Loucy (cell line): Measurements from ENCODE around the gene ACSF3.

Source experiments
- H2AFZ ChIP-seq: fragments of 200-600 bp; sonication (generic); 2 replicates; pipeline ENCODE4 v1.6.0; 2016; ENCODE audit warnings: antibody characterized with exemption, mild to moderate bottlenecking, low read length, moderate library complexity
- H3F3A ChIP-seq: fragments of 200-600 bp; 2 replicates; pipeline ENCODE4 v1.6.0; 2016; ENCODE audit warnings: antibody characterized with exemption, low read depth, mild to moderate bottlenecking
- H3K27me3 ChIP-seq: fragments of 200-600 bp; sonication (generic); 2 replicates; pipeline ENCODE4 v1.6.1; 2014; ENCODE audit warnings: low read length, mild to moderate bottlenecking; ENCODE audit not compliant: insufficient read depth, poor library complexity, severe bottlenecking
- H3K36me3 ChIP-seq: fragments of 200-600 bp; sonication (generic); 2 replicates; pipeline ENCODE4 v1.6.1; 2016; ENCODE audit warnings: low read length; ENCODE audit not compliant: insufficient read depth
- H3K4me1 ChIP-seq: fragments of 200-600 bp; sonication (generic); 2 replicates; pipeline ENCODE4 v1.5.1; 2014; ENCODE audit warnings: low read length, mild to moderate bottlenecking; ENCODE audit not compliant: insufficient read depth, poor library complexity, severe bottlenecking
- H3K4me2 ChIP-seq: fragments of 200-600 bp; sonication (generic); 2 replicates; pipeline ENCODE4 v1.6.0; 2014; ENCODE audit warnings: antibody characterized with exemption, low read length, low read depth, mild to moderate bottlenecking; ENCODE audit not compliant: poor library complexity, severe bottlenecking
- H3K4me3 ChIP-seq: fragments of 200-600 bp; sonication (generic); 2 replicates; pipeline ENCODE4 v1.5.1; 2014; ENCODE audit warnings: low read length, mild to moderate bottlenecking, mixed read lengths; ENCODE audit not compliant: poor library complexity, severe bottlenecking
- H3K79me2 ChIP-seq: fragments of 200-600 bp; sonication (generic); 2 replicates; pipeline ENCODE4 v1.6.1; 2014; ENCODE audit warnings: low read length; ENCODE audit not compliant: insufficient read depth
- H3K9ac ChIP-seq: fragments of 200-600 bp; sonication (generic); 2 replicates; pipeline ENCODE4 v1.6.0; 2014; ENCODE audit warnings: mild to moderate bottlenecking, low read depth, low read length, moderate library complexity; ENCODE audit not compliant: poor library complexity, severe bottlenecking
- H3K9me2 ChIP-seq: fragments of 200-600 bp; sonication (generic); replicated peaks from 2 replicates; pipeline ENCODE4 v1.6.1; 2016; ENCODE audit warnings: low read depth, low read length, mixed read lengths
- H3K9me3 ChIP-seq: fragments of 200-600 bp; sonication (generic); 2 replicates; pipeline ENCODE4 v1.6.1; 2014; ENCODE audit warnings: mild to moderate bottlenecking, antibody characterized with exemption, low read length, low read depth; ENCODE audit not compliant: insufficient read depth
- H4K20me1 ChIP-seq: fragments of 200-600 bp; sonication (generic); 2 replicates; pipeline ENCODE4 v1.6.0; 2014; ENCODE audit warnings: antibody characterized with exemption, low read length, mild to moderate bottlenecking; ENCODE audit not compliant: insufficient read depth, poor library complexity, severe bottlenecking
- CTCF ChIP-seq: fragments of 200-600 bp; sonication (generic); conservative IDR thresholded peaks from 2 replicates; pipeline ENCODE4 v1.5.1; 2014; ENCODE audit warnings: mild to moderate bottlenecking, antibody characterized with exemption, low read length
- EZH2phosphoT487 ChIP-seq: fragments of 200-600 bp; IDR thresholded peaks from 2 replicates; pipeline ENCODE4 v1.6.1; 2018; ENCODE audit warnings: antibody characterized with exemption, mild to moderate bottlenecking, moderate library complexity, borderline replicate concordance

ACSF3 gene

DNA sequence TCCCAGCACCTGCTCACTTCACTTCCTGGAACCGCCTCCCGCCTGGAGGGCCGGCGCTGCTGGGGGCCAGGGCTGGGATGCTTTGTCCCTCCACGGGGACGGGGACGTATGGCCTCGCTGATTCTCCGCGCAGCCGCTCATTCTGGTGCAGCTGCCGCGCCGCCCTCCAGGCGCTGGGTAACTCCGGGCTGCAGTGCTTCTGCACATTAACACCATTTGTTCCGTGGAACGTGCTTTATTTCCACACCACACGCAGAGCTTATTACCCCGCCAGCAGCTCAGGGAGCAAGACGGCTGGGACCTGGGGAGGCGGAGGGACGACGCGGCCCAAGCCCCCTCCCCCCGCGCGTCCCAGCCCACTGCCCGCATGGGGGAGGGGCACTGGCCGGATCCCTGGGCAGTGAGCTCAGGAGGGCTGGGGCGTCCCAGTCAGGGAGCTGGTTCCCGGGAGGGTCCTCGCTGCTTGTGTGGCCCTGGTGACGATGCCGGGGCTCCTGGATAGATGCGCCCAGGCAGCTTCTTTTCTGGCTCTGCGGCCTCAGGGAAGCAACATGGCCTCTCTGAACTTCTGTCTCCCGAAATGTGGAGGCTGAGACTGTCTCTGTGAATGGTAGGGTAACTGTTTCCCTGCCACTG is 45.4 kb upstream of the ACSF3 start:
- H3K4me3 ChIP-seq: no peak overlapping the region
- H2AFZ ChIP-seq: no peak overlapping the region
- H3F3A ChIP-seq: no peaks in the 10 kb centered on the region
- no peak overlapping the region for H3K9ac ChIP-seq
- H3K9me3 ChIP-seq: no peaks in the 10 kb centered on the region
- H3K27me3 ChIP-seq: no peaks in the 10 kb centered on the region
- no peaks in the 10 kb centered on the region for H3K9me2 ChIP-seq
- H3K4me1 ChIP-seq: no peaks in the 10 kb centered on the region
- no peaks in the 10 kb centered on the region for H4K20me1 ChIP-seq
- H3K79me2 ChIP-seq: no peaks in the 10 kb centered on the region
- H3K36me3 ChIP-seq: no peaks in the 10 kb centered on the region
- TF ChIP-seq CTCF (no peak), EZH2phosphoT487 (no peak)
- no peak overlapping the region for H3K4me2 ChIP-seq

- H3K9me3 ChIP-seq: no peaks in the 10 kb centered on the region
- no peaks in the 10 kb centered on the region for H4K20me1 ChIP-seq
- H3K4me3 ChIP-seq: no peak overlapping the region
- H3K27me3 ChIP-seq: no peaks in the 10 kb centered on the region
- no peak overlapping the region for H2AFZ ChIP-seq
- H3F3A ChIP-seq: no peaks in the 10 kb centered on the region
- H3K36me3 ChIP-seq: no peaks in the 10 kb centered on the region
- no peak overlapping the region for H3K9ac ChIP-seq
- TF ChIP-seq CTCF: no peak
- TF ChIP-seq EZH2phosphoT487: no peak
- no peak overlapping the region for H3K4me2 ChIP-seq
- H3K9me2 ChIP-seq: no peaks in the 10 kb centered on the region
- H3K79me2 ChIP-seq: no peaks in the 10 kb centered on the region
- no peaks in the 10 kb centered on the region for H3K4me1 ChIP-seq
Observed at GRCh38 chr16:89048871-89049422, 44.7 kb upstream of the ACSF3 start.

DNA sequence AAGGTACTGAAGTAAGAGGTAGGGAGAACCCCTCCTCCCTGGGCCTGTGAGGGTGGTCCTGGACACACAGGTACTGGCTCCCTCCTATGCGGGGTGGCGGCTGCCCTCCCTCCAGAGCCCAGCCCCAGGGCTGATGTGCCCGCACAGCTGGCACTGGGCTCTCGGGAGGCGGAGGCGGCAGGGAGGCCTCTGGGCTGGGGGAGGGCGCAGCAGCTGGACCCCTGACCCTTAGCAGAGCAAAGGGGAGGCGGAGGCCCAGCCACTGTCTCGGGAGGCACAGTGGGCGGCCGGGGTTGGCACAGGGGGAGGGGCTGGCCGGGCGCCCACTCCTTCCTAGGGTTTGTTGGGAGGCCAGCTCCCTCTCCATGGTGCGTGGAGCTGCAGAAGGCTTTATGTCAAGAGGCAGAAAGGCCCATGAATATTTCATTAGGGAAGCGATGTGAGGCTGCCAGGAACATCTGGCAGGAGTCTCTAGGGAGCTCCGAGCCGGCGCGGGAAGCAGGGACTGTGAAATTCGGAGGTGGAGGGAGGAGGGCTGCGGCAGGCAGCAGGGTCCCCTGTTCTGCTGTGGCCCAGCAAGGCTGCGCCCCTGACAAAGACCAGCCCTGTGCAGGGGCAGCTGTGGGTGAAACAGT is 44.1 kb upstream of the ACSF3 start:
- TF ChIP-seq EZH2phosphoT487 (no peak), CTCF (no peak)
- H3K79me2 ChIP-seq: no peaks in the 10 kb centered on the region
- no peaks in the 10 kb centered on the region for H3K9me2 ChIP-seq
- no peaks in the 10 kb centered on the region for H4K20me1 ChIP-seq
- no peak overlapping the region for H3K9ac ChIP-seq
- H3K4me2 ChIP-seq: no peak overlapping the region
- H3K27me3 ChIP-seq: no peaks in the 10 kb centered on the region
- H3F3A ChIP-seq: no peaks in the 10 kb centered on the region
- H3K4me3 ChIP-seq: no peak overlapping the region
- H3K9me3 ChIP-seq: no peaks in the 10 kb centered on the region
- H3K4me1 ChIP-seq: no peaks in the 10 kb centered on the region
- H3K36me3 ChIP-seq: no peaks in the 10 kb centered on the region
- no peak overlapping the region for H2AFZ ChIP-seq
